Caco-2 (cell line): ENCODE data around the gene GMPPA. TPM values are rescaled to one million over a fixed set of nuclear protein-coding genes. Genes with fewer than 3 reads are reported as not detected.

Experiments used
- BruUV-seq: library from RNA; stranded (reverse); fragments of 400-500 nt; replicated peaks from 2 replicates; lab custom pipeline; 2021; lab: Mats Ljungman, UMichigan
- CTCF ChIA-PET: fragments of 300-600 bp; sonication (Branson Sonifier 250); formaldehyde crosslinking; loops from one replicate; lab custom pipeline; 2022; ENCODE audit warnings: antibody characterized with exemption; lab: Charles Lee
- POLR2A ChIA-PET: fragments of 300-600 bp; sonication (Branson Sonifier 250); formaldehyde crosslinking; loops from one replicate; lab custom pipeline; 2022; ENCODE audit warnings: antibody characterized with exemption; lab: Charles Lee
- DNase-seq, 2 experiments: peaks; one replicate each; pipeline versions ENCODE4 v3.0.0 to v3.0.0-alpha.2; 2020 to 2022
- H3K27me3 ChIP-seq: replicated peaks from 2 replicates; pipeline ENCODE4 v1.6.0; 2011; ENCODE audit warnings: low read length; ENCODE audit not compliant: control insufficient read depth, insufficient read depth
- H3K36me3 ChIP-seq: 2 replicates; pipeline ENCODE4 v1.5.1; 2011; ENCODE audit warnings: low read length; ENCODE audit not compliant: control insufficient read depth, insufficient read depth
- H3K4me1 ChIP-seq: fragments of 250-450 bp; sonication (Bioruptor Pico); 2 replicates; pipeline ENCODE4 v1.5.1; 2020; ENCODE audit warnings: mild to moderate bottlenecking
- H3K4me3 ChIP-seq: 2 replicates; pipeline ENCODE4 v1.5.1; 2011; ENCODE audit warnings: low read depth, mild to moderate bottlenecking, control low read depth, low read length
- H3K9me3 ChIP-seq: fragments of 250-450 bp; sonication (Bioruptor Pico); 2 replicates; pipeline ENCODE4 v1.5.1; 2020; ENCODE audit warnings: mild to moderate bottlenecking, moderate library complexity
- H3K27ac Mint-ChIP-seq: one replicate; pipeline ENCODE4 v1.8.0; 2022; ENCODE audit warnings: mixed read lengths; ENCODE audit not compliant: unreplicated experiment
- H3K27me3 Mint-ChIP-seq: one replicate; pipeline ENCODE4 v1.8.0; 2022; ENCODE audit warnings: mixed read lengths; ENCODE audit not compliant: insufficient read depth, unreplicated experiment
- H3K36me3 Mint-ChIP-seq: one replicate; pipeline ENCODE4 v1.8.0; 2022; ENCODE audit warnings: mild to moderate bottlenecking, mixed read lengths; ENCODE audit not compliant: insufficient read depth, unreplicated experiment
- H3K4me1 Mint-ChIP-seq: one replicate; pipeline ENCODE4 v1.8.0; 2022; ENCODE audit warnings: low read depth, mixed read lengths; ENCODE audit not compliant: unreplicated experiment
- H3K4me3 Mint-ChIP-seq: one replicate; pipeline ENCODE4 v1.8.0; 2022; ENCODE audit warnings: mild to moderate bottlenecking, moderate library complexity, mixed read lengths; ENCODE audit not compliant: unreplicated experiment
- H3K9me3 Mint-ChIP-seq: one replicate; pipeline ENCODE4 v1.8.0; 2022; ENCODE audit warnings: mixed read lengths; ENCODE audit not compliant: unreplicated experiment
- CTCF ChIP-seq, 2 experiments: fragments of 200-600 bp in 1 of 2; IDR thresholded peaks; 1 replicate in 1 of 2; 2 replicates in 1 of 2; pipeline versions ENCODE4 v1.5.1 to v1.8.0; 2011 to 2022; ENCODE audit warnings: antibody characterized with exemption in 1 of 2, control low read depth in 1 of 2, inconsistent platforms in 1 of 2, low read depth in 1 of 2, low read length in 1 of 2, mild to moderate bottlenecking in 1 of 2, moderate library complexity in 1 of 2; ENCODE audit not compliant: insufficient read depth in 1 of 2, severe bottlenecking in 1 of 2, unreplicated experiment in 1 of 2
- intact Hi-C: fragments of 100-400 bp; cut with micrococcal nuclease; formaldehyde crosslinking; loops from one replicate; pipeline ENCODE4 v1.10.0; 2022; ENCODE audit not compliant: unreplicated experiment
- total RNA-seq: library from RNA; stranded (reverse); gene quantifications from 2 replicates; pipeline ENCODE4 v1.2.3, GENCODE V29; 2022

GMPPA gene
- total RNA-seq, 1 experiment from 2014 or later, result 53.7 TPM

- Mint-ChIP-seq H3K27me3 (peaks cover 12% of the 10 kb centered on the region), H3K4me1 (peaks cover 16% of the 10 kb centered on the region), H3K4me3 (peak overlapping the region; percentile 44), H3K36me3 (peaks cover 11% of the 10 kb centered on the region), H3K9me3 (no peaks in the 10 kb centered on the region), H3K27ac (no peak overlapping the region)
- no TSS peak for BruUV-seq
- ChIA-PET CTCF (interaction anchor here (0.7 to 7.2 kb wide), 10 partner anchors 11 to 93 kb away, joined by 4 to 243 read pairs (median 12); partner anchors contain the start of genes CHPF and TMEM198), POLR2A (no interaction called here)
- H3K27me3 ChIP-seq, result no peaks in the 10 kb centered on the region
- H3K9me3 ChIP-seq, result no peaks in the 10 kb centered on the region
- peaks cover 14% of the 10 kb centered on the region; the same call in 1 of the 2 replicates for H3K4me1 ChIP-seq
- no peak for TF ChIP-seq CTCF (IDR thresholded peaks at IDR 0.05; ENCODE audit: insufficient read depth in 1 of 2, low read depth in 1 of 2, low read length in 1 of 2, severe bottlenecking in 1 of 2, unreplicated experiment in 1 of 2)
- H3K36me3 ChIP-seq, result no peaks in the 10 kb centered on the region
- H3K4me3 ChIP-seq, result no peak overlapping the region
- DNase-seq, result no peak
- intact Hi-C loops, result no loop called here
These were observed 2.4 kb upstream of the GMPPA start for GRCh38 chr2:219496247-219496824.

GRCh38 chr2:219496825-219497494, 1.7 kb upstream of the GMPPA start:
- no peak for DNase-seq
- Mint-ChIP-seq H3K27me3 (peaks cover 10% of the 10 kb centered on the region), H3K36me3 (peaks cover 11% of the 10 kb centered on the region), H3K4me3 (peak overlapping the region; percentile 98), H3K4me1 (peaks cover 16% of the 10 kb centered on the region), H3K27ac (no peak overlapping the region), H3K9me3 (no peaks in the 10 kb centered on the region)
- no peaks in the 10 kb centered on the region for H3K36me3 ChIP-seq
- intact Hi-C loops, result no loop called here
- H3K4me3 ChIP-seq, result peak overlapping the region; percentile 86
- H3K4me1 ChIP-seq, result peaks cover 14% of the 10 kb centered on the region; the same call in 1 of the 2 replicates
- POLR2A ChIA-PET, result no interaction called here
- no peak for TF ChIP-seq CTCF (IDR thresholded peaks at IDR 0.05; ENCODE audit: insufficient read depth in 1 of 2, low read depth in 1 of 2, low read length in 1 of 2, severe bottlenecking in 1 of 2, unreplicated experiment in 1 of 2)
- no TSS peak for BruUV-seq
- no peaks in the 10 kb centered on the region for H3K27me3 ChIP-seq
- CTCF ChIA-PET, result interaction anchor here (0.7 to 7.2 kb wide), 4 partner anchors 13 to 32 kb away, joined by 4 to 243 read pairs (median 30); no protein-coding TSS in a partner anchor
- H3K9me3 ChIP-seq, result no peaks in the 10 kb centered on the region

GRCh38 chr2:219497495-219498279, 1.0 kb upstream of the GMPPA start:
- H3K36me3 ChIP-seq, result no peaks in the 10 kb centered on the region
- ChIA-PET POLR2A (interaction anchor here (1.0 to 1.7 kb wide), 8 partner anchors 10 to 109 kb away, joined by 3 to 10 read pairs (median 7); partner anchors contain the start of genes DNPEP and STK11IP), CTCF (interaction anchor here (0.8 to 7.2 kb wide), 13 partner anchors 11 to 203 kb away, joined by 3 to 243 read pairs (median 11); partner anchors contain the start of genes CHPF, DNPEP and TMEM198)
- H3K9me3 ChIP-seq, result no peaks in the 10 kb centered on the region
- Mint-ChIP-seq H3K4me1 (peaks cover 16% of the 10 kb centered on the region), H3K27ac (peak overlapping the region; percentile 94), H3K36me3 (peaks cover 11% of the 10 kb centered on the region), H3K27me3 (peaks cover 7% of the 10 kb centered on the region), H3K4me3 (peak overlapping the region; percentile 98), H3K9me3 (no peaks in the 10 kb centered on the region)
- H3K27me3 ChIP-seq, result no peaks in the 10 kb centered on the region
- intact Hi-C loops, result loop anchor here (1.0 kb wide), 5 partner anchors 13 to 109 kb away; partner anchors contain the start of gene STK11IP
- H3K4me3 ChIP-seq, result peak overlapping the region; percentile 86
- TF ChIP-seq CTCF (IDR thresholded peaks at IDR 0.05; ENCODE audit: insufficient read depth in 1 of 2, low read depth in 1 of 2, low read length in 1 of 2, severe bottlenecking in 1 of 2, unreplicated experiment in 1 of 2), result no peak
- DNase-seq, result peak; percentile 83 to 88
- H3K4me1 ChIP-seq, result peaks cover 14% of the 10 kb centered on the region; the same call in 1 of the 2 replicates
- no TSS peak for BruUV-seq
